ENCODE measurements around the gene GRWD1. TPM values are rescaled to one million over a fixed set of nuclear protein-coding genes. Genes with fewer than 3 reads are reported as not detected.

Gene GRWD1
- total RNA-seq, 1 donor from 2014 or later, result 71.4 TPM

DNA sequence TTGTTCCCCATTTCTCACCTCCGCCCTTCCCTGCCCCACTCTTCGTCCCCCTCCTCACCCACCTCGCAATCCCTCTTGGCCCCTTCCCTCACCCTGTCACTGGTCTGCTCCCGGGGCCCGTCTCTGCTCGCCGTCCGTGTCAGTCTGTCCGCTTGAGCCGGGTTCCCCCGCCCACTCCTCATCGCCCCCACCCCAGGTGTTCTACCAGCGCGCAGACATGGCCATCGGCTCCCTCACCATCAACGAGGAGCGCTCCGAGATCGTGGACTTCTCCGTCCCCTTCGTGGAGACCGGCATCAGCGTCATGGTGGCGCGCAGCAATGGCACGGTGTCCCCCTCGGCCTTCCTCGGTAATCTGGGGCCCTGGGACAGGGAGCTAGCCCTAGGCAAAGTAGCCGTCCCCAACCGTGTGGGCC, 30.0 kb upstream of the GRWD1 start:
- Mint-ChIP-seq H3K4me3 (no peak overlapping the region), H3K36me3 (ENCODE audit: low read depth) (peaks cover 1% of the 10 kb centered on the region), H3K27me3 (peaks cover 30% of the 10 kb centered on the region), H3K27ac (no peak overlapping the region), H3K4me1 (peaks cover 18% of the 10 kb centered on the region), H3K9me3 (no peaks in the 10 kb centered on the region)
- ATAC-seq (ENCODE audit: low read depth) (no peak), DNase-seq (no peak)
- intact Hi-C loops (cut with micrococcal nuclease), result loop anchor here (2.0 kb wide), 1 partner anchor 17 kb away; no protein-coding TSS in a partner anchor
- POLR2A ChIA-PET, result no interaction called here
- CTCF ChIA-PET, result no interaction called here
- TF ChIP-seq CTCF (IDR thresholded peaks at IDR 0.05), result no peak

GRCh38 chr19:48417421-48417820, 28.4 kb upstream of the GRWD1 start:
- POLR2A ChIA-PET, result no interaction called here
- no peak for ATAC-seq (ENCODE audit: low read depth)
- no peak for TF ChIP-seq CTCF (IDR thresholded peaks at IDR 0.05)
- no peak for DNase-seq
- CTCF ChIA-PET, result no interaction called here
- H3K4me3 Mint-ChIP-seq, result no peak overlapping the region
- intact Hi-C loops (cut with micrococcal nuclease), result no loop called here
- H3K9me3 Mint-ChIP-seq, result no peaks in the 10 kb centered on the region
- peaks cover 27% of the 10 kb centered on the region for H3K27me3 Mint-ChIP-seq
- H3K27ac Mint-ChIP-seq, result no peak overlapping the region
- peaks cover 18% of the 10 kb centered on the region for H3K4me1 Mint-ChIP-seq
- H3K36me3 Mint-ChIP-seq (ENCODE audit: low read depth), result peaks cover 1% of the 10 kb centered on the region

GRCh38 chr19:48418317-48419064, 27.3 kb upstream of the GRWD1 start:
- Mint-ChIP-seq H3K9me3 (no peaks in the 10 kb centered on the region), H3K27me3 (peaks cover 31% of the 10 kb centered on the region), H3K27ac (no peak overlapping the region), H3K4me3 (peak overlapping the region; percentile 84), H3K4me1 (peaks cover 18% of the 10 kb centered on the region), H3K36me3 (ENCODE audit: low read depth) (peaks cover 1% of the 10 kb centered on the region)
- no peak for ATAC-seq (ENCODE audit: low read depth)
- no peak for TF ChIP-seq CTCF (IDR thresholded peaks at IDR 0.05)
- CTCF ChIA-PET, result no interaction called here
- no peak for DNase-seq
- POLR2A ChIA-PET, result interaction anchor here (0.6 to 1.3 kb wide), 2 partner anchors 56 to 227 kb away, joined by 3 read pairs; no protein-coding TSS in a partner anchor
- intact Hi-C loops (cut with micrococcal nuclease), result loop anchor here (1.0 kb wide), 2 partner anchors 27 to 55 kb away; partner anchors contain the start of genes GRWD1 and TMEM143

- Mint-ChIP-seq H3K4me1 (peaks cover 18% of the 10 kb centered on the region), H3K36me3 (ENCODE audit: low read depth) (peaks cover 1% of the 10 kb centered on the region), H3K27me3 (peaks cover 26% of the 10 kb centered on the region), H3K27ac (peak overlapping the region; percentile 56), H3K4me3 (peak overlapping the region; percentile 84), H3K9me3 (no peaks in the 10 kb centered on the region)
- DNase-seq, result peak; percentile 61
- POLR2A ChIA-PET, result interaction anchor here (0.5 to 1.3 kb wide), 2 partner anchors 57 to 96 kb away, joined by 3 to 4 read pairs; no protein-coding TSS in a partner anchor
- CTCF ChIA-PET, result no interaction called here
- intact Hi-C loops (cut with micrococcal nuclease), result loop anchor here (1.0 kb wide), 2 partner anchors 26 to 56 kb away; partner anchors contain the start of genes GRWD1 and TMEM143
- no peak for TF ChIP-seq CTCF (IDR thresholded peaks at IDR 0.05)
- peak; percentile 87 for ATAC-seq (ENCODE audit: low read depth)
Observed at GRCh38 chr19:48419158-48419920, 26.4 kb upstream of the GRWD1 start.

DNA sequence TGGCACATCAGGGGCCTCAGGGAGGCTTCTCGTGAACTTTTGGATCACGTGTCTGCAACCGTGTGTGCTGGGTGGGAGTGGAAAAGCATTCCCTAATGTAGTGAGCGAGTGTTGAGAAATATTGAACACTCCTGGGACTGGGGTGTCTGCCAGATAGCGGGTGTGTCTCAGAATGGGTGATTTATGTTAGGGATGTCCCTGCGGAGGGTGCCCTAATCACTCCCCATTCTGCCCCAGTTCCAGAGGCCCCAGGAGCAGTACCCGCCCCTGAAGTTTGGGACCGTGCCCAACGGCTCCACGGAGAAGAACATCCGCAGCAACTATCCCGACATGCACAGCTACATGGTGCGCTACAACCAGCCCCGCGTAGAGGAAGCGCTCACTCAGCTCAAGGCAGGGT, 24.2 kb upstream of the GRWD1 start:
- Mint-ChIP-seq H3K27ac (no peak overlapping the region), H3K27me3 (peaks cover 10% of the 10 kb centered on the region), H3K4me3 (no peak overlapping the region), H3K36me3 (ENCODE audit: low read depth) (peaks cover 1% of the 10 kb centered on the region), H3K9me3 (no peaks in the 10 kb centered on the region), H3K4me1 (peaks cover 13% of the 10 kb centered on the region)
- POLR2A ChIA-PET, result no interaction called here
- CTCF ChIA-PET, result no interaction called here
- TF ChIP-seq CTCF (IDR thresholded peaks at IDR 0.05), result no peak
- intact Hi-C loops (cut with micrococcal nuclease), result no loop called here
- ATAC-seq (ENCODE audit: low read depth) (no peak), DNase-seq (no peak)
